Fibroblast of skin of left biceps (primary cell): Measurements from ENCODE around the gene FAM168A.
"Not testable (repeated sequence)": the region's sequence is repeated elsewhere in the genome, so short reads cannot be mapped to it uniquely, and the experiment has no call there.

Experiments
- DNase-seq, 2 experiments: peaks; one replicate each; pipeline ENCODE4 v3.0.0-alpha.2; 2013; ENCODE audit warnings: low read depth in 2 of 2

Gene FAM168A

GRCh38 chr11:73468590-73469161 is 129.2 kb downstream of the FAM168A start:
- no peak for DNase-seq

DNA sequence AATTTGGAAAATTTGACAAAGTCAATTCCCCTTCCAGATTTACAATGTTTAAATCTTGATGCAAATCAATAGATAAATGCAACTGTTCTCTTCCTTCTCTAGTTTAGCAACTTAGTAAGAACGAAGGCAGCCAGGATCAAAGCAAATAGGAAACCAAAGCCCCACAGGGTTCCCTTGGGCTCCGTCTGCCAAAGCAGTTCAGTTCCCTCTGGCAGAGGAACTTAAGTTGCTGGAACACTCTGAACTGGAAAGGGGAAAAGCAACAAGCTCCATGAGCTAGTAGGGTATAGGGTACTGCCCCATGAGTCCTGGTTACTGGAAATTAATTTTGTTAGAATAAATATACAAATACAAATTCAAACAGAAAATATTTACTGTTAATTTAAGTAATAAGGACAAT is 130.4 kb downstream of the FAM168A start:
- DNase-seq, result no peak

DNA sequence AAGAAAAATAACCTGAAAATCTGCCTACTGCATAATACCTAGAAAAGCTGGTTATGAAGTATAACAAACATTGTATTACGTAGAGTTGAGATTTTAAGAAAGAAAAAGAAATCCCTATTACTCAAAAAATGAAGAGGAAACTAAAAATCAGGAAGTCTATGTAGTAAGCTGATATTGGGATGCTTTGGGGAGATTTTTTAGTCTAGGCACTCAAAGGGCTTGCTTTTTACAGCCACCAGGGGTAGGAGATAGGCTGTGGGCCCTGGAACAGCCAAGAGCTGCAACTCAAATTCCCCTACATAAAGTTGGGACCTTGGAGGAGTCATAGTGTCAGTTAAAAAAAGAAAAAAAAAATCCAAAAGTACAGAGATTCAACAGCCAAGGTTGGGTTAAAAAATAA is 131.3 kb downstream of the FAM168A start:
- DNase-seq, result no peak

DNA sequence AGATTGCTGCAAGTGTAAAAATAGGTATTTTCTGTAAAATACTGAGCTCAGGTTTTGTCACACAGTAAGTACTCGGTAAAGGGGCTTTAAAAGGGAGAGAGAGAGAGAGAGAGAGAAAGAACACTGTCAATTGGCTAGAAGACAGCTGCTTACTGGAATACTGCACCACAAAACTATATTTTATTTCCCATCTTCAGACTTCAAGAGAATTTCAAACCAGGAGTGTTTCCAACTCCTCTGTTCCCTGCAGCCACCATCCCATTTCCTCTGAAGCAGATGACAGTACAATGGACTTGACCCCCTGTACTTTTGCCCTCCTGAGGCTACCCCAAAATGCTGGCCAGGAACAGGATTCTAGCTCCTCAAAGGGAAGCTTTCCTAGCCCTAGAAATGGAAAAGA is 132.0 kb downstream of the FAM168A start:
- no peak for DNase-seq

GRCh38 chr11:73465023-73465675 is 132.8 kb downstream of the FAM168A start:
- DNase-seq, result peak in 1 of 2 experiments; percentile 17

GRCh38 chr11:73464347-73464746 is 133.6 kb downstream of the FAM168A start:
- DNase-seq, result no peak

- DNase-seq, result peak in 1 of 2 experiments; percentile 15
Measured at GRCh38 chr11:73463359-73463758, 134.6 kb downstream of the FAM168A start.

GRCh38 chr11:73461964-73462363 is 135.9 kb downstream of the FAM168A start:
- no peak for DNase-seq

GRCh38 chr11:73461335-73461840 is 136.5 kb downstream of the FAM168A start:
- no peak for DNase-seq

DNA sequence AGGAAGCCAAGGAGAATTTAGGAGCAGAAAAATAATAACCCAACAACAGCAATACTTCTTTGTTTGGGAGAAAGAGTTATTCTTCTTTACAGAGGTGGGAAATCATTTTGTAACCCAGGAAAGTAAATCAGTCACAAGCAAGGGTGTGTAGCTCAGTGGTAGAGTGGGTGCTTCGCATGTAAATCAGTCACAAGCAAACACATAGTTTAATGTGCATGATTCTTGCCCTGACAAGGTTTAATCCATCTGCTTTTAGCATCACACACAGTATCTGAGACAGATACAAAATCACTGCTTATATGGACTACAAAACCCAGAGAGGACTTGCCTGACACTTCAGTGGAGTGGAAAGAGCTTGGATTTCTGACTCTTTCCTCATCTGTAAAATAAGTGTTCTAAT is 139.7 kb downstream of the FAM168A start:
- DNase-seq, result no peak

GRCh38 chr11:73454987-73455386 is 142.9 kb downstream of the FAM168A start:
- DNase-seq, result no peak

GRCh38 chr11:73453562-73453961 is 144.3 kb downstream of the FAM168A start:
- DNase-seq, result no peak

DNA sequence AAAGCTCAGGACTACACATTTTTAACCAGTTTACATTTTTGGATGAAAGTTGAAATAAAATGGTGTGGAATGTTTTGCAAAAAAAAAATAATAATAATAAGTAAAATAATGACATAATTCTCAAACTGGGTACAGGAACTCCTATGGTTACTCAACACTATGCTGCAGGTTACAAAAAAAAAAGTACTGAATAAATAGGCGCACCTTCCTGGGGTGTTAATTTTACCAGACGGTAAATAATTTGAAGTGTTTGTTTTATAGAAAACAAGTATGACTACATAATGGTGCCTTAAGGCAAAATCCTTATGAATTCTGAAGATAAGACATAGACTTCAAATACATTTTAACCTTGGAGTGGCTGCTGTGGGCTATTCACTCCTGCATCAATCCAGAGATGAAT is 145.2 kb downstream of the FAM168A start:
- DNase-seq, result no peak

GRCh38 chr11:73451896-73452295 is 146.0 kb downstream of the FAM168A start:
- no peak for DNase-seq

- DNase-seq, result no peak
Measured at GRCh38 chr11:73446766-73447165, 151.1 kb downstream of the FAM168A start.

DNA sequence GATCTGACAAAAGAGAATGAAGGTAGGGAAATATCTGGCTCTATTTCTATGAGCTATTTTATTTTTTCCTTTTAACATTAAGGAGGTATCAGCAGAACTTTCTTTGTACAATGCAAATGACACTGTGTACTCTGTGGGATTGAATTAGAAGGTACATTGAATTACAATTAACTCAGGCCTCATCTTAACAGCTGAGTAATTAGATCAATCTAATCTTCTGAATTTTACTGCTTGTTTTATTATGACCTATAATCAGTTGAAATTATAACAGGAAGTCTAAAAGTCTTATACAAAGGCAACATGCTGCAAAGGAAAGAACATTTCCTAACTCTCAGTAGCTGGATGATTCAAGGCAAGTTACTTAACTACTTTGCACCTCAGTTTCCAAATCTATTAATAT is 151.9 kb downstream of the FAM168A start:
- DNase-seq, result no peak

DNA sequence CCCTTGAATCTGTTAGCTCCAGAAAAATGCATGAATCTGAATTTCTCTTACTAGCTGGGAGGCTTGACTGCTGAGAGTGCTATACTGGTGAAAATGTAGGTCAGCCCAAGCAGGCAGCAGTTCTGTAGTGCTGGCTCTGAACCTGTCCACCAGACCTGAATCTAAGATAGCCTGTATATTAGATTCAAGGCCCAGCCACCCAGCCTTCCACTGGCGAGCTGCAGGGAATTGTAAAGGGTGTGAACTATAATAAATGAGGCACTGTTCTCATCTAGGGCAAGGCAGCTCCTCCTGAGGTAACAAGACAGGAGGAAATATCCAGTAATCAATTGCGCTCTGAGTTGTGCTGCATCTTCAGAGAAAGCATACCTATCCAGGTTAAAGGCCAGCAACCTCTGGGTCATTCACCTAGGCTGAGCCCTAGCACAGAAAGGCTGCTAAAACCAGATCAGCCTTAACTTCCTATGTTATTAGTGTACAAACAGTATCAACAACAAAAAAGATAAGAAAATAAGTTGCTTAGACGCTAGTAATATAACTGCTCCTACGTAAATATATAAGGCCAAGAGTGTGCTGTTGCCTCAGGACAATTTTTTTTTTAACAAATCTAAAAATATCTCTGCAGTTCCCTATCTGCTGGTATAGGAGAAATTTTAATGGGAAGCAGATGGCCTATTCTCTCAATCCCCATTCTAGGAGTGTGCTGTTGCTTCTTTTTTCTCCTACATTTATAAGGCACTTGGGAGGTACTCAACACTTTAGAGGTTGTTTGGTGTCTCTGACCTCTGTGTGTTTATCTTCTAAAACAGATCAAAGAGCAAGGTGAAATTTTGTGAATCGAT is 158.7 kb downstream of the FAM168A start:
- peak; percentile 40 to 48 for DNase-seq

- DNase-seq, result not testable (repeated sequence)
Measured at GRCh38 chr11:73436859-73437258, 161.1 kb downstream of the FAM168A start.

DNA sequence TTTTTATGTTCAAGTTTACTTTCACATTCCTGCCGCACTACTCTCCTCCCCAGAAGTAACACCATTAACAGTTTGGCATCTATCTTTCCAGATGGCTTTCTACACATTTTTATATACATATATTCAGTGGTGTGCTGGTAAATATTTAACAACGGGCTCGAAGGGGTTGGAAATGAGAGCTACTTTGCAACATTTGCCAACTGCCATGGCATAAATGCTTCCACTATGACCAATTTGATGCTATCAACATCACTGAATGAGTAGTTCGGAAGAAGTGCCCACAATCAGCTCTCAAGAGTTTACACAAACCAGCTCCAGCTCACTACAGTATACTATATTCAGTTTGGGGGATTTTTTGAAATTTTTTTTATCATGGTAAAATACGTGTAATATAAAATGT is 166.5 kb downstream of the FAM168A start:
- DNase-seq, result no peak

DNA sequence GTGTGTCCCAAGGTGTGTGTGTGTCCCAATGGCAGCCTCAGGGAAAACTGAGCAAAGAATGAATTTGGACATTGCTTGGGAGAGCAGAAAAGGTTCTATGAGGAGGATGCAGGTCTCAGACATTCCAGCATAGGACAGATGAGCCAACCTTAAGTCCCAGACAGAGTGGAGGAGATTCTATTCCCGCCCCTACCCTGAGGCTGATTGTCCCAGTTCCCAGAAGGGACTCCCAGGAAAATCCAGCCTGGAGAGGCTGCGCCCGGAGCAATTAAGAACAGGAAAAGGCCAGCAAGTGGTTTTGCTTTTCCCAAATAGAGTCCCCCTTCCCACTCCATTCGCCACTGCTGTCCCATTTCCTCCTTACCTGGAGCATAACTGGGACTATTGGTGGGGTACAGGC is 167.6 kb downstream of the FAM168A start:
- no peak for DNase-seq

GRCh38 chr11:73429121-73429750 is 168.7 kb downstream of the FAM168A start:
- peak in 1 of 2 experiments; percentile 15 for DNase-seq

DNA sequence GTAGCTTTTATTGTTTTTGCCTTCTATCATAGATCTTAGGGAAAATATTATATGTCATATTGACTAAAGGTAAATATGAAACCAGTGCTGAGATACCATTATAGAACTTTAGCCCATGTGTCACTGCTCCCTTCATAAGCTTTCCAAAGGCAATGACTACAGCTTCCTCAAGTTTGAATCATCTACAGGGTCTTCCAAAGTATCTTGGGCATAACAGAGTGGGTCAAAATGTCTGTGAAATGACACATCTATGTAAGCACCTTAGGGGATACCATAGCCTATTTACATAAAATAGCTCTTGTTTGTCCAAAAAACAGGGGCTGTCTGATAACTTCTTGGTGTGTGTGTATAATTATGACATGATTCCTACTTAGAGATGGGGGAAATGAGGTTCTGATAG is 169.2 kb downstream of the FAM168A start:
- DNase-seq, result no peak
